Ovary (tissue), 9 donors: ENCODE measurements around the gene AGL. TPM values are rescaled to one million over a fixed set of nuclear protein-coding genes. Genes with fewer than 3 reads are reported as not detected.

ENCODE experiments used
- DNase-seq, 5 donors: peaks; one replicate each; pipeline ENCODE4 v3.0.0-alpha.2; 2019 to 2020
- H3K27ac ChIP-seq, 2 donors: fragments of 200-600 bp; one replicate each; pipeline versions ENCODE4 v1.5.1 to v1.8.0; 2019 to 2022
- H3K27me3 ChIP-seq: fragments of 200-600 bp; one replicate; pipeline ENCODE4 v1.8.0; 2022
- H3K36me3 ChIP-seq: fragments of 200-600 bp; sonication (generic); one replicate; pipeline ENCODE4 v1.5.1; 2019
- H3K4me1 ChIP-seq: one replicate; pipeline ENCODE4 v1.8.1; 2013; ENCODE audit warnings: mild to moderate bottlenecking, moderate library complexity; ENCODE audit not compliant: insufficient read depth
- H3K4me3 ChIP-seq: fragments of 200-600 bp; sonication (generic); one replicate; pipeline ENCODE4 v1.5.1; 2017
- H3K9me3 ChIP-seq, 2 donors: fragments of 200-600 bp in 1 of 2; sonication (generic) in 1 of 2; one replicate each; pipeline versions ENCODE4 v1.5.1 to v1.8.1; 2013 to 2019; ENCODE audit warnings: mild to moderate bottlenecking in 1 of 2, moderate library complexity in 1 of 2
- CTCF ChIP-seq, 3 donors: fragments of 450-650 bp in 2 of 3; fragments of 200-600 bp in 1 of 3; IDR thresholded peaks; one replicate each; pipeline versions ENCODE4 v1.5.1 to v1.8.0; 2016 to 2022; ENCODE audit warnings: antibody characterized with exemption in 3 of 3, mild to moderate bottlenecking in 1 of 3
- EP300 ChIP-seq: sonication (generic); formaldehyde crosslinking; IDR thresholded peaks from one replicate; pipeline ENCODE4 v1.6.1; 2017; ENCODE audit warnings: antibody characterized with exemption
- POLR2A ChIP-seq: fragments of 450-650 bp; IDR thresholded peaks from one replicate; pipeline ENCODE4 v1.6.1; 2017; ENCODE audit warnings: antibody characterized with exemption, mild to moderate bottlenecking, moderate library complexity
- WGBS, 3 donors: extraction: QIAGEN DNeasy Blood & Tissue Kit in 1 of 3; methylation state at CpG; one replicate each; pipeline versions ENCODE4 v1.1.5 to v1.1.7; 2013 to 2017; 5-methylcytosine and 5-hydroxymethylcytosine counted together
- intact Hi-C, 4 donors: fragments of 100-400 bp; cut with DNase I; formaldehyde crosslinking; loops; one replicate each; pipeline versions ENCODE4 v1.11.0 to v1.15.1; 2022 to 2023
- polyA plus RNA-seq, 2 donors: library from polyadenylated mRNA; stranded (reverse); fragments of 200-250 nt in 1 of 2; fragments of 350-450 nt in 1 of 2; fragmentation: Illumina TruSeq in 1 of 2; extraction: RNeasy Lipid Tissue Mini Kit (QIAGEN cat#74804) in 1 of 2; gene quantifications; one replicate each; pipeline ENCODE4 v1.2.3, GENCODE V29; 2013 to 2014
- total RNA-seq, 7 donors: library from RNA; depleted of rRNA in 2 of 7; stranded (reverse); fragments of >200 nt in 2 of 7; fragmentation: NEBNext Ultra II Directional in 3 of 7; extraction: Animal tissue kit (Norgen Biotek cat#: 25700) in 3 of 7; gene quantifications; one replicate each; pipeline versions ENCODE4 v1.1.0 to v1.2.4, GENCODE V29; 2016 to 2023
- donor health status: DM: no; HTN: no; CAD: no; lungs with moderate emphysema.
- donor health status: DM: no; HTN: no; CAD: no.
- donor health status: Bipolar disorder and iron deficiency.
- donor health status: DM: yes; HTN: yes; CAD: no.
- donor health status: DM: no; HTN: no; CAD: no.
- donor health status: DM: yes; HTN: yes; CAD: no.

AGL gene
- total and polyA plus RNA-seq, 9 donors, result 4.1 to 13.8 (median 10.5) TPM

- no peaks in the 10 kb centered on the region for H3K9me3 ChIP-seq
- no peak for DNase-seq
- H3K27me3 ChIP-seq, result no peaks in the 10 kb centered on the region
- intact Hi-C loops, result no loop called here
- H3K4me1 ChIP-seq, result no peaks in the 10 kb centered on the region
- TF ChIP-seq POLR2A, result no peak
- no peak for TF ChIP-seq EP300
- no peak for TF ChIP-seq CTCF (IDR thresholded peaks at IDR 0.05)
- H3K36me3 ChIP-seq, result no peaks in the 10 kb centered on the region
- 87 to 90% (median 88%) methylated on average over 3 of the region's 3 CpGs for WGBS, 3 donors
- H3K4me3 ChIP-seq, result no peak overlapping the region
- no peak overlapping the region for H3K27ac ChIP-seq
Measured at GRCh38 chr1:99818063-99818699, 32.0 kb upstream of the AGL start.

GRCh38 chr1:99820546-99820945 lies 29.6 kb upstream of the AGL start:
- Histone ChIP-seq H3K36me3 (no peaks in the 10 kb centered on the region), H3K27ac (no peak overlapping the region), H3K27me3 (no peaks in the 10 kb centered on the region), H3K4me3 (no peak overlapping the region), H3K4me1 (no peaks in the 10 kb centered on the region), H3K9me3 (no peaks in the 10 kb centered on the region)
- WGBS, 3 donors, result 54 to 60% (median 59%) methylated on average over 4 of the region's 4 CpGs
- DNase-seq, result no peak
- intact Hi-C loops, result no loop called here
- TF ChIP-seq EP300 (no peak), POLR2A (no peak), CTCF (IDR thresholded peaks at IDR 0.05) (no peak)

GRCh38 chr1:99825098-99825497 lies 25.1 kb upstream of the AGL start:
- H3K36me3 ChIP-seq, result no peaks in the 10 kb centered on the region
- H3K27me3 ChIP-seq, result no peaks in the 10 kb centered on the region
- H3K9me3 ChIP-seq, result no peaks in the 10 kb centered on the region
- no peak overlapping the region for H3K4me3 ChIP-seq
- WGBS, 3 donors, result 82 to 92% (median 85%) methylated on average over 3 of the region's 3 CpGs
- intact Hi-C loops, result no loop called here
- no peaks in the 10 kb centered on the region for H3K4me1 ChIP-seq
- no peak for DNase-seq
- TF ChIP-seq EP300 (no peak), POLR2A (no peak), CTCF (IDR thresholded peaks at IDR 0.05) (no peak)
- no peak overlapping the region for H3K27ac ChIP-seq

- 89 to 92% (median 91%) methylated on average over 1 of the region's 1 CpG for WGBS, 3 donors
- Histone ChIP-seq H3K36me3 (no peaks in the 10 kb centered on the region), H3K9me3 (no peaks in the 10 kb centered on the region), H3K27ac (no peak overlapping the region), H3K4me3 (no peak overlapping the region), H3K4me1 (no peaks in the 10 kb centered on the region), H3K27me3 (no peaks in the 10 kb centered on the region)
- no peak for DNase-seq
- intact Hi-C loops, result no loop called here
- TF ChIP-seq POLR2A (no peak), CTCF (IDR thresholded peaks at IDR 0.05) (no peak), EP300 (no peak)
Measured at GRCh38 chr1:99825702-99826101, 24.5 kb upstream of the AGL start.
